ENCODE results near the gene GPSM1. TPM values are rescaled to one million over a fixed set of nuclear protein-coding genes. Genes with fewer than 3 reads are reported as not detected.
A peak's percentile ranks its signal among the peaks of the same experiment; 100 is the strongest.

Gene GPSM1
- total RNA-seq, 4 donors from 2014 or later: 10.0 to 14.9 (median 13.0) TPM

GRCh38 chr9:136346157-136346481, 18.8 kb downstream of the GPSM1 start:
- Histone ChIP-seq H3K9me3 (no peaks in the 10 kb centered on the region), H3K4me3 (peak overlapping the region in 1 of 2 donors; percentile 20), H3K4me1 (peaks cover 0 to 48% (median 16%) of the 10 kb centered on the region in 3 donors), H3K36me3 (peaks cover 0 to 23% of the 10 kb centered on the region in 2 donors), H3K27me3 (no peaks in the 10 kb centered on the region), H3K27ac (peak overlapping the region in 3 of 4 donors; percentile 50 to 71 (median 58))
- ATAC-seq: no peak
- WGBS, 2 donors (ENCODE audit: low coverage in 1 of 2): no CpG with 5 or more reads among the region's 10 CpGs
- TF ChIP-seq EP300 (IDR thresholded peaks at IDR 0.05) (no peak), POLR2A (IDR thresholded peaks at IDR 0.05) (no peak), CTCF (IDR thresholded peaks at IDR 0.05) (no peak), POLR2AphosphoS5 (IDR thresholded peaks at IDR 0.05) (no peak)

GRCh38 chr9:136346927-136347465, 19.7 kb downstream of the GPSM1 start:
- ATAC-seq: no peak
- Histone ChIP-seq H3K4me1 (peaks cover 0 to 39% (median 16%) of the 10 kb centered on the region in 3 donors), H3K36me3 (peaks cover 0 to 22% of the 10 kb centered on the region in 2 donors), H3K4me3 (no peak overlapping the region), H3K27ac (peak overlapping the region in 1 of 4 donors; percentile 71), H3K27me3 (no peaks in the 10 kb centered on the region), H3K9me3 (no peaks in the 10 kb centered on the region)
- WGBS, 2 donors (ENCODE audit: low coverage in 1 of 2): no CpG with 5 or more reads among the region's 20 CpGs
- no peak for TF ChIP-seq CTCF (IDR thresholded peaks at IDR 0.05)
- no peak for TF ChIP-seq POLR2A (IDR thresholded peaks at IDR 0.05)
- no peak for TF ChIP-seq EP300 (IDR thresholded peaks at IDR 0.05)
- TF ChIP-seq POLR2AphosphoS5 (IDR thresholded peaks at IDR 0.05): no peak

- Histone ChIP-seq H3K27me3 (no peaks in the 10 kb centered on the region), H3K4me3 (no peak overlapping the region), H3K9me3 (no peaks in the 10 kb centered on the region), H3K4me1 (peaks cover 0 to 32% (median 9%) of the 10 kb centered on the region in 3 donors), H3K27ac (no peak overlapping the region), H3K36me3 (peaks cover 0 to 22% of the 10 kb centered on the region in 2 donors)
- TF ChIP-seq POLR2A (IDR thresholded peaks at IDR 0.05) (no peak), EP300 (IDR thresholded peaks at IDR 0.05) (no peak), CTCF (IDR thresholded peaks at IDR 0.05) (no peak), POLR2AphosphoS5 (IDR thresholded peaks at IDR 0.05) (no peak)
- 56 to 87% methylated on average over 13 to 14 of the region's 34 CpGs for WGBS, 2 donors (ENCODE audit: low coverage in 1 of 2)
- no peak for ATAC-seq
Measured at GRCh38 chr9:136347472-136348256, 20.3 kb downstream of the GPSM1 start.

GRCh38 chr9:136348691-136349090, 21.4 kb downstream of the GPSM1 start:
- Histone ChIP-seq H3K4me1 (peaks cover 0 to 28% (median 5%) of the 10 kb centered on the region in 3 donors), H3K27ac (no peak overlapping the region), H3K9me3 (no peaks in the 10 kb centered on the region), H3K27me3 (no peaks in the 10 kb centered on the region), H3K4me3 (no peak overlapping the region), H3K36me3 (peaks cover 0 to 22% of the 10 kb centered on the region in 2 donors)
- no peak for ATAC-seq
- TF ChIP-seq POLR2AphosphoS5 (IDR thresholded peaks at IDR 0.05): no peak
- no CpG with 5 or more reads among the region's 14 CpGs for WGBS, 2 donors (ENCODE audit: low coverage in 1 of 2)

- TF ChIP-seq EP300 (IDR thresholded peaks at IDR 0.05): no peak
- no peak for TF ChIP-seq CTCF (IDR thresholded peaks at IDR 0.05)
- no peak for TF ChIP-seq POLR2A (IDR thresholded peaks at IDR 0.05)
- TF ChIP-seq POLR2AphosphoS5 (IDR thresholded peaks at IDR 0.05): no peak
- no CpG with 5 or more reads among the region's 24 CpGs for WGBS, 2 donors (ENCODE audit: low coverage in 1 of 2)
- Histone ChIP-seq H3K4me1 (peaks cover 0 to 35% (median 9%) of the 10 kb centered on the region in 3 donors), H3K27me3 (no peaks in the 10 kb centered on the region), H3K4me3 (no peak overlapping the region), H3K27ac (no peak overlapping the region), H3K36me3 (peaks cover 0 to 22% of the 10 kb centered on the region in 2 donors), H3K9me3 (no peaks in the 10 kb centered on the region)
- no peak for ATAC-seq
Measured at GRCh38 chr9:136349546-136349945, 22.2 kb downstream of the GPSM1 start.
